ENCODE data around the gene S100A8. TPM values are rescaled to one million over a fixed set of nuclear protein-coding genes. Genes with fewer than 3 reads are reported as not detected.

The S100A8 gene
- total and polyA plus RNA-seq, 2 donors (not counting 3 experiments of a cell fraction or from before 2014, with no cell fraction given): not detected

DNA sequence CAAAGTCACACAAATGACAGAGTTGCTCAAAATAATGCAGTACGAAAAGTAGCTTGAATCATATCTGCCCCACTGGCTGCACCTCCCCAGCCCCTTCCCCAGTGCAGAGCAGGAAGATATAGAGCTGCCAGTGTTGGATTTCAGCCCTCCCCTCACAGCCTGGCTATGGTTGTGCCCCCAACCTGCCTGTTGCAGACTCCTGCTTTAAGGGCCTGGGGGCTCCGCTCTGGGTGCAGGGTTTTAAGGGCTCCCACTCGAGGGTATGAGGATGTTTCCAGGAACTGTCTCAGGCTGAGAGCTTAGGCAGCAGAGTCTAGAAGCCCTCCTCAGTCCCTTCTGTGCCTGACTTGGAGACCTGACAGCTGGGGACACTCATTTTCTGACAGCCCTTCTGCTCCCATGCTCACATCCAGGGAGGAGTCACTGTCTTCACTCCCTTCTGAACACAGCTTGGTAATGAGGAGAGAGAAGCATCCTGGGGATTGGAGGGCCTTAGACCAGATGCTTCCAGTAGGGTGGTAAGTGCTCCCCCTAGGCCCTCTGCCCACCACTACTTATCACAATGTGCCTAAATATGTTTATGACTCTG lies 28.6 kb downstream of the S100A8 start:
- no peak overlapping the region for H2AFZ ChIP-seq (ENCODE audit: low read depth, low read length)
- ChIA-PET CTCF (interaction anchor here (1.2 to 1.7 kb wide), 2 partner anchors 9 to 133 kb away, joined by 3 to 8 read pairs; no protein-coding TSS in a partner anchor), POLR2A (no interaction called here)
- no peak overlapping the region for H3K9ac ChIP-seq (replicated peaks; ENCODE audit: extremely low read depth, insufficient read depth, low read length)
- H3K79me2 ChIP-seq (ENCODE audit: control insufficient read depth, insufficient read depth, low read length): no peaks in the 10 kb centered on the region
- no peak overlapping the region for H3K4me3 ChIP-seq (replicated peaks in 1 of 3; ENCODE audit: insufficient read depth in 1 of 3, low read depth in 1 of 3, low read length in 3 of 3)
- no peaks in the 10 kb centered on the region for H3K9me1 ChIP-seq (replicated peaks; ENCODE audit: control insufficient read depth, extremely low read depth, insufficient read depth, low read length)
- dilution Hi-C loops (cut with MboI; ENCODE audit: extremely low pct_ligation_motif_present, low sequenced_read_pairs) (no loop called here), intact Hi-C loops (cut with micrococcal nuclease) (no loop called here)
- no peak overlapping the region for H3K27ac ChIP-seq (ENCODE audit: insufficient read depth, low read depth, low read length)
- H3K4me2 ChIP-seq (ENCODE audit: insufficient read depth, low read length): no peak overlapping the region
- no peaks in the 10 kb centered on the region for H3K4me1 ChIP-seq (ENCODE audit: control insufficient read depth, extremely low read depth, insufficient read depth, low read length)
- FAIRE-seq (no peak), DNase-seq (ENCODE audit: low read depth, low spot score) (no peak)
- no TSS peak for BruUV-seq (replicated peaks)
- H4K20me1 ChIP-seq (replicated peaks; ENCODE audit: control insufficient read depth, extremely low read depth, insufficient read depth, low read length): no peaks in the 10 kb centered on the region
- H3K9me3 ChIP-seq (replicated peaks; ENCODE audit: control insufficient read depth, insufficient read depth, low read length): no peaks in the 10 kb centered on the region
- no peak for TF ChIP-seq POLR2AphosphoS5 (IDR thresholded peaks at IDR 0.05; ENCODE audit: insufficient read depth, low read depth, low read length)
- no peak for TF ChIP-seq FOS (IDR thresholded peaks at IDR 0.05; ENCODE audit: borderline replicate concordance, insufficient read depth, low read length)
- TF ChIP-seq JUN (IDR thresholded peaks at IDR 0.05; ENCODE audit: borderline replicate concordance, insufficient read depth, insufficient read length, low read depth): no peak
- TF ChIP-seq GATA2 (IDR thresholded peaks at IDR 0.05; ENCODE audit: insufficient read depth, insufficient read length, low read depth, low read length): no peak
- TF ChIP-seq MAX (IDR thresholded peaks at IDR 0.05; ENCODE audit: insufficient read depth, insufficient read length): no peak
- TF ChIP-seq MYC (IDR thresholded peaks at IDR 0.05; ENCODE audit: low read depth, low read length): no peak
- no peak for TF ChIP-seq EZH2 (IDR thresholded peaks at IDR 0.05; ENCODE audit: borderline replicate concordance, low read depth, low read length, severe bottlenecking)
- no peak for TF ChIP-seq POLR2A (IDR thresholded peaks at IDR 0.05; ENCODE audit: low read depth, low read length)
- no peak for TF ChIP-seq CTCF (IDR thresholded peaks at IDR 0.05; ENCODE audit: extremely low read depth in 1 of 2, insufficient read depth in 1 of 2, low read depth in 1 of 2, low read length in 2 of 2)
- no peaks in the 10 kb centered on the region for H3K36me3 ChIP-seq (ENCODE audit: control insufficient read depth in 2 of 2, extremely low read depth in 1 of 2, insufficient read depth in 2 of 2, low read length in 2 of 2)
- no peaks in the 10 kb centered on the region for H3K27me3 ChIP-seq (ENCODE audit: control insufficient read depth in 2 of 2, insufficient read depth in 2 of 2, low read length in 2 of 2)

All from endothelial cell of umbilical vein (primary cell).